Panc1 (cell line): ENCODE measurements around the gene TXNRD1. TPM values are rescaled to one million over a fixed set of nuclear protein-coding genes. Genes with fewer than 3 reads are reported as not detected.
A peak's percentile ranks its signal among the peaks of the same experiment; 100 is the strongest.
"Not testable (repeated sequence)": the region's sequence is repeated elsewhere in the genome, so short reads cannot be mapped to it uniquely, and the experiment has no call there.

Source experiments
- ATAC-seq: fragments of 200-7000 bp; cut with Tn5 transposase; 2 replicates; pipeline ENCODE4 v1.9.1; 2020; ENCODE audit warnings: mild to moderate bottlenecking, moderate library complexity
- BruUV-seq: library from RNA; stranded (reverse); fragments of 400-500 nt; replicated peaks from 2 replicates; lab custom pipeline; 2021; lab: Mats Ljungman, UMichigan
- CTCF ChIA-PET: fragments of 300-600 bp; sonication (Branson Sonifier 250); formaldehyde crosslinking; loops from one replicate; lab custom pipeline; 2022; ENCODE audit warnings: antibody characterized with exemption; lab: Charles Lee
- POLR2A ChIA-PET: fragments of 300-600 bp; sonication (Branson Sonifier 250); formaldehyde crosslinking; loops from one replicate; lab custom pipeline; 2022; ENCODE audit warnings: antibody characterized with exemption; lab: Charles Lee
- DNase-seq: peaks from one replicate; pipeline ENCODE4 v3.0.0-alpha.2; 2010; ENCODE audit warnings: low read depth, low spot score
- H3K27ac ChIP-seq: 2 replicates; pipeline ENCODE4 v1.5.1; 2011; ENCODE audit warnings: mild to moderate bottlenecking, low read length, inconsistent platforms
- H3K27me3 ChIP-seq: fragments of 200-500 bp; sonication (Bioruptor generic); 2 replicates; pipeline ENCODE4 v1.6.0; 2014; ENCODE audit warnings: low read length, inconsistent platforms; ENCODE audit not compliant: control insufficient read depth, insufficient read depth
- H3K36me3 ChIP-seq: fragments of 200-500 bp; sonication (Bioruptor generic); 2 replicates; pipeline ENCODE4 v1.5.1; 2014; ENCODE audit warnings: inconsistent platforms, mild to moderate bottlenecking, low read length, moderate library complexity; ENCODE audit not compliant: control insufficient read depth, insufficient read depth
- H3K4me1 ChIP-seq: 2 replicates; pipeline ENCODE4 v1.5.1; 2011; ENCODE audit warnings: inconsistent platforms, mild to moderate bottlenecking, low read length, moderate library complexity; ENCODE audit not compliant: control insufficient read depth, insufficient read depth
- H3K4me3 ChIP-seq, 2 experiments: 2 replicates each; pipeline ENCODE4 v1.5.1; 2011 to 2012; ENCODE audit warnings: low read depth in 2 of 2, low read length in 2 of 2, mild to moderate bottlenecking in 2 of 2, inconsistent platforms in 1 of 2, moderate library complexity in 1 of 2
- H3K9me3 ChIP-seq: fragments of 200-500 bp; sonication (Bioruptor generic); 2 replicates; pipeline ENCODE4 v1.5.1; 2014; ENCODE audit warnings: low read depth, mild to moderate bottlenecking, inconsistent platforms, low read length, moderate library complexity; ENCODE audit not compliant: control insufficient read depth, insufficient read depth
- POLR2AphosphoS5 ChIP-seq: IDR thresholded peaks from 2 replicates; pipeline ENCODE4 v1.6.1; 2012; ENCODE audit warnings: mild to moderate bottlenecking, low read depth, low read length, moderate library complexity
- TCF7L2 ChIP-seq: IDR thresholded peaks from 2 replicates; pipeline ENCODE4 v1.6.1; 2011; ENCODE audit warnings: mild to moderate bottlenecking, low read depth, low read length, inconsistent platforms
- in situ Hi-C: cut with HindIII; loops from 2 replicates; pipeline ENCODE4 v1.10.0; 2016; ENCODE audit warnings: low sequenced_read_pairs, low pct_unique_long_range_greater_than_20kb
- intact Hi-C: fragments of 100-400 bp; cut with micrococcal nuclease; formaldehyde crosslinking; loops from one replicate; pipeline ENCODE4 v1.10.0; 2022; ENCODE audit not compliant: unreplicated experiment
- total RNA-seq: library from RNA; stranded (reverse); gene quantifications from one replicate; pipeline ENCODE4 v1.2.1, GENCODE V29; 2021; ENCODE audit not compliant: unreplicated experiment
- TF ChIP-seq, protein P1 (sequence below): fragments of 450-650 bp; IDR thresholded peaks from 2 replicates; pipeline ENCODE4 v1.5.1; 2017; ENCODE audit warnings: mild to moderate bottlenecking

The TXNRD1 gene
- total RNA-seq, 1 experiment from 2014 or later = 348 TPM

DNA sequence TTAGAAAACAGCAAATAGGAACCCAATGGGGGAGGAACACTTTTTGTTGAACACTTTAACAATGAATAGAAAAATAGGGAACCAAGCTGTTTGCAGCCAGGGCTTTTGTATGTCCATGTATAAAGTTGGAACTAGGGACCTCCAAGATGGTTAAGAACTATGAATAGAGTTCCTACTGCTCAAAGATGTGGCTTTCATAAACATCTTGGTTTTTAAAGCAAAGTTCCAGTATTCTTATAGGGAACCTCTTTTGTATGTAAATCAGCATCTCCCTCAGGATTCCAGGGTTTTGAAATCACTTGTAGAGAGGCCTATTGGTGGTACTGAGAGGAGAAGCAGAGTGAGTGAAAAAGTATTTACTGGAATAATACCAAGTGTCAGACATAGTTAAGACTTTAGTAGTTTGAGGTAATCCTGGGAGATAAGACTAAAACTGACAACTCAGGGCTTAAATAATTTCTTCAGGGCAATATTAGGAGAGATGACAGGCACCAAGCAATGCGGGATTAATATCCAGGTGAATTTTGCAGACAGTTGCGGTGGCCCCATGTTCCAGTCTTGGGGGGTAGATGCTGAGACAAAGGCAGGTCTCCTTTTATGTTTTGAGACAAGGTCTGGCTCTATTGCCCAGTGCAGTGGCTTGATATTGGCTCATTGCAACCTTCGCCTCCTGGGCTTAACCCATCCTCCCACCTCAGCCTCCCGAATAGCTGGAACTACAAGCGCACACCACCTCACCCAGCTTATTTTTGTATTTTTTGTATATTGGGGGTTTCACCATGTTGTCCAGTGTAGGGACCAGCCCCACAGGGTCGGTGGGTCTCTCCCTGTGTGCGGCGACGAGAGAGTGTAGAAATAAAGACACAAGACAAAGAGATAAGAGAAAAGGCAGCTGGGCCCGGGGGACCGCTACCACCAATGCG is 77.6 kb downstream of the TXNRD1 start:
- TSS peak; percentile 4 for BruUV-seq
- TF ChIP-seq POLR2AphosphoS5 (peak; percentile 41), TCF7L2 (no peak)
- TF ChIP-seq, protein P1, sequence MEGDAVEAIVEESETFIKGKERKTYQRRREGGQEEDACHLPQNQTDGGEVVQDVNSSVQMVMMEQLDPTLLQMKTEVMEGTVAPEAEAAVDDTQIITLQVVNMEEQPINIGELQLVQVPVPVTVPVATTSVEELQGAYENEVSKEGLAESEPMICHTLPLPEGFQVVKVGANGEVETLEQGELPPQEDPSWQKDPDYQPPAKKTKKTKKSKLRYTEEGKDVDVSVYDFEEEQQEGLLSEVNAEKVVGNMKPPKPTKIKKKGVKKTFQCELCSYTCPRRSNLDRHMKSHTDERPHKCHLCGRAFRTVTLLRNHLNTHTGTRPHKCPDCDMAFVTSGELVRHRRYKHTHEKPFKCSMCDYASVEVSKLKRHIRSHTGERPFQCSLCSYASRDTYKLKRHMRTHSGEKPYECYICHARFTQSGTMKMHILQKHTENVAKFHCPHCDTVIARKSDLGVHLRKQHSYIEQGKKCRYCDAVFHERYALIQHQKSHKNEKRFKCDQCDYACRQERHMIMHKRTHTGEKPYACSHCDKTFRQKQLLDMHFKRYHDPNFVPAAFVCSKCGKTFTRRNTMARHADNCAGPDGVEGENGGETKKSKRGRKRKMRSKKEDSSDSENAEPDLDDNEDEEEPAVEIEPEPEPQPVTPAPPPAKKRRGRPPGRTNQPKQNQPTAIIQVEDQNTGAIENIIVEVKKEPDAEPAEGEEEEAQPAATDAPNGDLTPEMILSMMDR = no peak
- Histone ChIP-seq H3K27ac (peak overlapping the region; percentile 94), H3K27me3 (no peaks in the 10 kb centered on the region), H3K36me3 (peaks cover 13% of the 10 kb centered on the region), H3K4me1 (peaks cover 53% of the 10 kb centered on the region), H3K9me3 (no peaks in the 10 kb centered on the region), H3K4me3 (peak overlapping the region; percentile 29 to 86)
- in situ Hi-C loops (no loop called here), intact Hi-C loops (no loop called here)
- DNase-seq (no peak), ATAC-seq (0 out of 2 replicates have a peak, but pooled peaks have one; percentile 22)
- ChIA-PET POLR2A (interaction anchor here (0.5 to 1.9 kb wide), 4 partner anchors 17 to 93 kb away, joined by 3 to 9 read pairs (median 4); no protein-coding TSS in a partner anchor), CTCF (no interaction called here)

DNA sequence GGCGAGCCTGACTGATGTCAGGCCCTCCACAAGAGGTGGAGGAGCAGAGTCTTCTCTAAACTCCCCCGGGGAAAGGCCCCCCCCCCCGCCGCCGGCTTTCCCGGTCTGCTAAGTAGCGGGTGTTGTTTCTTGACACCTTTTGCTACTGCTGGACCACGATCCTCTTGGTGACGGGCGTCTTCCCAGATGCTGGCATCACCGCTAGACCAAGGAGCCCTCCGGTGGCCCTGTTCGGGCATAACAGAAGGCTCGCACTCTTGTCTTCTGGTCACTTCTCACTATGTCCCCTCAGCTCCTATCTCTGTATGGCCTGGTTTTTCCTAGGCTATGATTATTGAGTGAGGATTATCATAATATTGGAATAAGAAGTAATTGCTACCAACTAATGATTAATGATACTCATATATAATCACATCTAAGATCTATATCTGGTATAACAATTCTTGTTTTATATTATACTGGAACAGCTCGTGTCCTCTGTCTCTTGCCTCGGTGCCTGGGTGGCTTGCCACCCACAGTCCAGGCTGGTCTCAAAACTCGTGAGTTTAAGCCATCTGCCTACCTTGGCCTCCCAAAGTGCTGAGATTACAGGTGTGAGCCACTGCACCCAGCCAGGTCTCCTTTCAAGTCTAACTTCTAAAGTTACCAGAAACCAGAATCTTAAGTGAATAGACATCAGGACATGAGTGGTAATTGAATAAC is 78.7 kb downstream of the TXNRD1 start:
- peaks cover 62% of the 10 kb centered on the region for H3K4me1 ChIP-seq
- TF ChIP-seq POLR2AphosphoS5 = 0 out of 2 replicates have a peak, but pooled peaks have one; percentile 1
- TF ChIP-seq, protein P1 = peak; percentile 64
- intact Hi-C loops, H3K27me3 ChIP-seq, in situ Hi-C loops, ATAC-seq, DNase-seq, H3K9me3 ChIP-seq, BruUV-seq: not testable (repeated sequence)
- peaks cover 11% of the 10 kb centered on the region for H3K36me3 ChIP-seq
- peak overlapping the region; percentile 94 for H3K27ac ChIP-seq
- peak overlapping the region; percentile 15 to 25; a peak in 3 of 4 replicates for H3K4me3 ChIP-seq
- ChIA-PET CTCF (interaction anchor here (1.6 kb wide), 1 partner anchor 44 kb away, joined by 3 read pairs; no protein-coding TSS in a partner anchor), POLR2A (interaction anchor here (0.6 to 1.3 kb wide), 3 partner anchors 49 to 104 kb away, joined by 3 to 6 read pairs (median 4); no protein-coding TSS in a partner anchor)
